Gastrocnemius medialis (tissue), 4 donors: ENCODE data around the gene PRR16. TPM values are rescaled to one million over a fixed set of nuclear protein-coding genes. Genes with fewer than 3 reads are reported as not detected.
A peak's percentile ranks its signal among the peaks of the same experiment; 100 is the strongest.

Source experiments
- ATAC-seq, 2 donors: fragments of 150-250 bp; one replicate each; pipeline ENCODE4 v1.9.1; 2016
- DNase-seq, 2 donors: peaks; one replicate each; pipeline ENCODE4 v3.0.0-alpha.2; 2019
- H3K27ac ChIP-seq, 4 donors: fragments of 200-600 bp; sonication (generic); 1 replicate in 1 of 4; 2 replicates in 3 of 4; pipeline ENCODE4 v1.5.1; 2016 to 2018; ENCODE audit warnings: mild to moderate bottlenecking in 2 of 4, moderate library complexity in 1 of 4
- H3K27me3 ChIP-seq, 3 donors: fragments of 200-600 bp; sonication (generic) in 2 of 3; 1 replicate in 1 of 3; 2 replicates in 2 of 3; pipeline versions ENCODE4 v1.5.1 to v1.6.0; 2016 to 2019; ENCODE audit warnings: mild to moderate bottlenecking in 1 of 3, moderate library complexity in 1 of 3
- H3K36me3 ChIP-seq, 2 donors: fragments of 200-600 bp; sonication (generic) in 1 of 2; one replicate each; pipeline ENCODE4 v1.5.1; 2017 to 2018
- H3K4me1 ChIP-seq, 2 donors: fragments of 200-600 bp; sonication (generic) in 1 of 2; one replicate each; pipeline ENCODE4 v1.5.1; 2016 to 2017; ENCODE audit warnings: mild to moderate bottlenecking in 2 of 2
- H3K4me3 ChIP-seq, 4 donors: fragments of 200-600 bp; sonication (generic) in 3 of 4; 1 replicate in 1 of 4; 2 replicates in 3 of 4; pipeline ENCODE4 v1.5.1; 2016 to 2019; ENCODE audit warnings: mild to moderate bottlenecking in 2 of 4
- H3K9me3 ChIP-seq, 3 donors: fragments of 200-600 bp; sonication (generic) in 2 of 3; 1 replicate in 1 of 3; 2 replicates in 2 of 3; pipeline ENCODE4 v1.5.1; 2016 to 2019
- CTCF ChIP-seq, 5 experiments: fragments of 450-650 bp in 3 of 5; fragments of 200-600 bp in 2 of 5; sonication (generic) in 2 of 5; IDR thresholded peaks in 4 of 5; conservative IDR thresholded peaks in 1 of 5; 1 replicate in 4 of 5; 2 replicates in 1 of 5; pipeline ENCODE4 v1.5.1; 2016 to 2019; ENCODE audit warnings: antibody characterized with exemption in 5 of 5, mild to moderate bottlenecking in 3 of 5, moderate library complexity in 3 of 5
- POLR2A ChIP-seq, 2 donors: fragments of 450-650 bp; IDR thresholded peaks; one replicate each; pipeline ENCODE4 v1.6.1; 2017; ENCODE audit warnings: antibody characterized with exemption in 2 of 2, mild to moderate bottlenecking in 2 of 2, moderate library complexity in 2 of 2
- in situ Hi-C, 4 donors: fragments of 200-750 bp; cut with MboI; loops; one replicate each; pipeline versions ENCODE4 v1.15.0 to v1.8.0; 2017; ENCODE audit warnings: low sequenced_read_pairs in 4 of 4
- intact Hi-C: fragments of 100-400 bp; cut with DNase I; formaldehyde crosslinking; loops from one replicate; pipeline ENCODE4 v1.15.1; 2023; ENCODE audit warnings: low total_unique reads
- total RNA-seq, 4 donors: library from RNA; depleted of rRNA; stranded (reverse); fragments of >200 nt; gene quantifications; one replicate each; pipeline versions ENCODE4 v1.1.0 to v1.2.3, GENCODE V29; 2016

PRR16 gene
- total RNA-seq, 4 donors from 2014 or later, result 0.66 to 3.9 (median 2.6) TPM

GRCh38 chr5:120517607-120518252 is 53.6 kb downstream of the PRR16 start:
- DNase-seq (no peak), ATAC-seq (peak; percentile 51 to 70)
- no peak overlapping the region for H3K4me3 ChIP-seq
- peaks cover 6 to 18% of the 10 kb centered on the region in 2 donors for H3K4me1 ChIP-seq
- no peak for TF ChIP-seq CTCF (IDR thresholded peaks at IDR 0.05 in 4 of 5, conservative IDR thresholded peaks at IDR 0.05 in 1 of 5)
- no peak for TF ChIP-seq POLR2A (IDR thresholded peaks at IDR 0.05)
- no peak overlapping the region for H3K27ac ChIP-seq
- no peaks in the 10 kb centered on the region for H3K36me3 ChIP-seq
- intact Hi-C loops, result no loop called here
- H3K27me3 ChIP-seq, result no peaks in the 10 kb centered on the region
- no peaks in the 10 kb centered on the region for H3K9me3 ChIP-seq
- in situ Hi-C loops, result no loop called here

GRCh38 chr5:120518581-120518980 is 54.5 kb downstream of the PRR16 start:
- H3K4me1 ChIP-seq, result peaks cover 6 to 18% of the 10 kb centered on the region in 2 donors
- no peaks in the 10 kb centered on the region for H3K9me3 ChIP-seq
- H3K27ac ChIP-seq, result no peak overlapping the region
- H3K36me3 ChIP-seq, result no peaks in the 10 kb centered on the region
- DNase-seq, result no peak
- intact Hi-C loops (no loop called here), in situ Hi-C loops (no loop called here)
- no peaks in the 10 kb centered on the region for H3K27me3 ChIP-seq
- no peak for ATAC-seq
- TF ChIP-seq POLR2A (IDR thresholded peaks at IDR 0.05), result no peak
- TF ChIP-seq CTCF (IDR thresholded peaks at IDR 0.05 in 4 of 5, conservative IDR thresholded peaks at IDR 0.05 in 1 of 5), result no peak
- H3K4me3 ChIP-seq, result no peak overlapping the region

- Histone ChIP-seq H3K27ac (no peak overlapping the region), H3K4me3 (no peak overlapping the region), H3K27me3 (no peaks in the 10 kb centered on the region), H3K4me1 (peaks cover 5 to 8% of the 10 kb centered on the region in 2 donors), H3K36me3 (no peaks in the 10 kb centered on the region), H3K9me3 (no peaks in the 10 kb centered on the region)
- in situ Hi-C loops (no loop called here), intact Hi-C loops (no loop called here)
- no peak for ATAC-seq
- no peak for TF ChIP-seq CTCF (IDR thresholded peaks at IDR 0.05 in 4 of 5, conservative IDR thresholded peaks at IDR 0.05 in 1 of 5)
- no peak for DNase-seq
These were observed 63.2 kb downstream of the PRR16 start for GRCh38 chr5:120527251-120527650.

- intact Hi-C loops, result no loop called here
- in situ Hi-C loops, result no loop called here
- Histone ChIP-seq H3K4me1 (peaks cover 5 to 8% of the 10 kb centered on the region in 2 donors), H3K27ac (no peak overlapping the region), H3K9me3 (no peaks in the 10 kb centered on the region), H3K4me3 (no peak overlapping the region), H3K36me3 (no peaks in the 10 kb centered on the region), H3K27me3 (no peaks in the 10 kb centered on the region)
- ATAC-seq, result no peak
- DNase-seq, result no peak
- no peak for TF ChIP-seq CTCF (IDR thresholded peaks at IDR 0.05 in 4 of 5, conservative IDR thresholded peaks at IDR 0.05 in 1 of 5)
- no peak for TF ChIP-seq POLR2A (IDR thresholded peaks at IDR 0.05)
These were observed 64.5 kb downstream of the PRR16 start for GRCh38 chr5:120528609-120529008.

- intact Hi-C loops (no loop called here), in situ Hi-C loops (no loop called here)
- Histone ChIP-seq H3K9me3 (no peaks in the 10 kb centered on the region), H3K4me1 (peaks cover 5 to 8% of the 10 kb centered on the region in 2 donors), H3K27ac (no peak overlapping the region), H3K36me3 (no peaks in the 10 kb centered on the region), H3K27me3 (no peaks in the 10 kb centered on the region), H3K4me3 (no peak overlapping the region)
- TF ChIP-seq POLR2A (IDR thresholded peaks at IDR 0.05), result no peak
- no peak for TF ChIP-seq CTCF (IDR thresholded peaks at IDR 0.05 in 4 of 5, conservative IDR thresholded peaks at IDR 0.05 in 1 of 5)
- DNase-seq, result no peak
- no peak for ATAC-seq
These were observed 65.3 kb downstream of the PRR16 start for GRCh38 chr5:120529386-120529785.
